Astrocyte of the hippocampus (primary cell): ENCODE results near the gene GSTT4.
A peak's percentile ranks its signal among the peaks of the same experiment; 100 is the strongest.
"Not testable (repeated sequence)": the region's sequence is repeated elsewhere in the genome, so short reads cannot be mapped to it uniquely, and the experiment has no call there.

Source experiments
- DNase-seq: peaks from one replicate; pipeline ENCODE4 v3.0.0; 2011; ENCODE audit warnings: low read depth, low spot score

GSTT4 gene

DNA sequence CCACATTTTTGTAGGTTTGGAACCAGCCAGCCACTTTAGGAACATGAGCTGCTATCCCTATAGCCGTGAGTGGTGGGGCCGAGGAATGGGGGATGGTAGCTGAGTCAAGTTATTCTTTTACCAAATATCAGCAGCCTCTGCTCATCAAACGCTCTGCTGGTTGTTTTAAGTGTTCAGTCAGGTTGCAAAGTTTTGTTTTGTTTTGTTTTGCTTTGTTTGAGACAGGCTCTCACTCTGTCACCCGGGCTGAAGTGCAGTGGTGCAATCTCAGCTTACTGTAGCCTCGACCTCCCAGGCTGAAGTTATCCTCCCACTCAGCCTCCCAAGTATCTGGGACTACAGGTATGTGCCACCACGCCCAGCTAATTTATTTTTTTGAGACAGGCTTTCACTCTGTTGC is 20.2 kb upstream of the GSTT4 start:
- DNase-seq, result no peak

GRCh38 chr22:24024354-24024753 is 19.1 kb upstream of the GSTT4 start:
- no peak for DNase-seq

GRCh38 chr22:24023204-24023789 is 18.0 kb upstream of the GSTT4 start:
- DNase-seq, result no peak

GRCh38 chr22:24021304-24021703 is 16.1 kb upstream of the GSTT4 start:
- DNase-seq, result no peak

DNA sequence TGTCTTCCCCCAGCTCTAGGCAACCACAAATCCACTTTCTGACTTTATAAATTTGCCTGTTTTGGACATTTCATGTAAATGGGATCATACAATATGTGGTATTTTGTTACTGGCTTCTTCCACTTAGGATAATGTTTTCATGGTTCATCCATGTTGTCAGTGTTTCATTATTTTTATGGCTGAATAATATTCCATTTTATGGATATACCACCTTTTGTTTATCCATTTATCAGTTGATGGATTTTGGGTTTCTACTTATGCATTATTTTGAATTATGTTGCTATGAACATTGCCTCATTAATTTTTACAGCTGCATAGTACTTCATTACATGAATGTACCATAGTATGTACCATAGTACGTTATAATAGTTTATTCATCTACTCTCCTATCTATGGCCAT is 10.9 kb upstream of the GSTT4 start:
- DNase-seq, result no peak

GRCh38 chr22:24011735-24012068 is 6.4 kb upstream of the GSTT4 start:
- peak; percentile 27 for DNase-seq

GRCh38 chr22:24010018-24010391 is 4.8 kb upstream of the GSTT4 start:
- no peak for DNase-seq

- DNase-seq, result no peak
Measured at GRCh38 chr22:24009227-24010017, 4.2 kb upstream of the GSTT4 start.

DNA sequence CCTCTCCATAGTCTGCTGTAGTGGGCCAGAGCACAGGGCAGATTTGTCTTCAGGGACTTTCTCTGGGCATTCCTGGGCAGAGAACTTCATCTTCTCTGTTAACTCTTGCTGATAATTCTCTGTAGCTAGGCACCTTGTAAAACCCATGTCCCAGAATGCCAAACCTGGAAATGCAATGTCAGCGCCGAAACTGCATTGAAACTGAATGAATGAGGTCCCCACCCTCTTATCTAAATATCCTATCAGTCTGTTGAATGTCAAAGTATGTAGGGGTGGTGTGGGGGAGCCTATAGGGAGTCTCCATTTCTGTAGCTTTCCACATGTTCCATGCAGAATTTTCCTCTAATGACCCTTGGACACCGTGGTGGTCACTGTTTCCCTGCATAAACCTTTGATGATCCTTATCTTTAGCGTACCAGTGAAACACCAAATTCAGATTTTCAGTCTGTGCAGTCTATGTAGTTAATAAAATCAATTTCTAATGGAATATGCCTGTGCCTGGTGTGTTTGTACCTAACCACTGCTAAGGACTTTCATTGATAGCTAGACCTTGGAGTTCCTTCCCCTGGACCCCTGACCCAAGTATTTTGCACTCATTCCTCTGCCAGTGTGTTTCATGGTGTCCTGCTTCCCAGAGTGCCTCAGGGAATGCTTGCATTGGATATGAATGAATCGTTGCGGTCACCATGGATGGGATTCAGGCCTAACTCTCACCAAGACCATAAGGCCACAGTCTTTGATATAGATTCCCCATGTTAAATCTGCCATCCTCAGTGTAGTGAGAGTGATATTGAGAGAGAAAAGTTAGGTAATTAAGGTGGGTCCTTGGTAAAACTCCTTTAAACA is 3.4 kb upstream of the GSTT4 start:
- no peak for DNase-seq

GRCh38 chr22:24008022-24008283 is 2.7 kb upstream of the GSTT4 start:
- DNase-seq, result no peak

- DNase-seq, result no peak
Measured at GRCh38 chr22:24007253-24008021, 2.2 kb upstream of the GSTT4 start.

GRCh38 chr22:24006914-24007214 is 1.6 kb upstream of the GSTT4 start:
- DNase-seq, result no peak

DNA sequence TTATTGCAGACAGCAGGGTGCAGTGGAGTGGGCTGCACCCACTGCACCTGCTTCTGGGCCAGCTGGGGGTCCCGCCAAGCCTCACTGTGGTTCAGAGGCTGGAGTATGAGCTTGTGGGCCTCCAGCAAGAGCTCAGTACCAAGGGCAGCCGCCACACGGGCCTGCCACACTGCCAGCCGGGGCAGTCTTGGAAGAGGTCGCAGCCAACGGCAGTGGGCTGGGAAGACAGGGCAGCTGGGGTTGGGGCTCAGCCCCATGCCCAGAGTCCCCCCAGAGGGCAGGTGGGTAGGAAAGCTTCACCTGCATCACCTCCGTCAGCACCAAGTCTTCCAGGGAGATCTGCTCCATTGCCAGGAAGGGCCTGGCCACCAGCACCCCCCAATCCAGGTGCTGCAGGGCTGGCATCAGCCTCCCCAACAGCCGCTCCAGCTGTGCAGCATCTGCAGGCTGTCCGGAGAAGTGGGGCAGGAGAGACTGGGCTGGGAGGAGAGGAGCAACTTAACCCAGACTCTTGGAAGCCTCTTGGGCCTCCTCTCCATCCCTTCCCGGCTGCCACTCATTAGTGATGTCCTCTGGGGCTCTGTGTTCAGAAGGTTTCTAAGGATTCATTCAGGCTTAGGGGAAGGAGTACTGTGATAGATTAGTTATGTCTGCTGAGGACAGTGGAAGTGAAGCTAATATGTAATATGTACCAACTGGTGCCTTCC is 1.1 kb upstream of the GSTT4 start:
- no peak for DNase-seq

- DNase-seq, result no peak
Measured at GRCh38 chr22:24003887-24004286, 1.4 kb downstream of the GSTT4 start.

- no peak for DNase-seq
Measured at GRCh38 chr22:24002851-24003250, 2.4 kb downstream of the GSTT4 start.

- DNase-seq, result no peak
Measured at GRCh38 chr22:24002272-24002671, 3.0 kb downstream of the GSTT4 start.

GRCh38 chr22:24001314-24001713 is 3.9 kb downstream of the GSTT4 start:
- no peak for DNase-seq

DNA sequence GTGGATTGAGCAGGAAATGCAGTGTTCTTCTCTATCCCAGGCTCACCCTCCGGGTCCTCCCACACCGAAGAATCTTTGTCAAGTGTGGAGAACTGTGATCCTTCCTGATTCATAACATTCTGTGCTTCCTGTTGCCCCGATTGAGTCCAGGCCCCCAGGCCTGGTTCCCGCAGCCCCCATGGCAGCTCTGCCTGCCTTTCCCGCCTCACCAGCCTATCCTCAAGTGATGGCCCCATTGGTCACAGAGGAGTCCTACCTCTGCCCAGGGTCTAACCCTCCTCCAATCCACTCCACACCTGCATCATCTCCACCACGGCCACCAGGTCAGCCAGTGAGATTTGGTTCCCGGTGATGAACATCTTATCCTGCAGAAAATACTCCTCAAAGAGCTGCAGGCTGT is 5.5 kb downstream of the GSTT4 start:
- DNase-seq, result not testable (repeated sequence)

- no peak for DNase-seq
Measured at GRCh38 chr22:23997092-23997491, 8.2 kb downstream of the GSTT4 start.

DNA sequence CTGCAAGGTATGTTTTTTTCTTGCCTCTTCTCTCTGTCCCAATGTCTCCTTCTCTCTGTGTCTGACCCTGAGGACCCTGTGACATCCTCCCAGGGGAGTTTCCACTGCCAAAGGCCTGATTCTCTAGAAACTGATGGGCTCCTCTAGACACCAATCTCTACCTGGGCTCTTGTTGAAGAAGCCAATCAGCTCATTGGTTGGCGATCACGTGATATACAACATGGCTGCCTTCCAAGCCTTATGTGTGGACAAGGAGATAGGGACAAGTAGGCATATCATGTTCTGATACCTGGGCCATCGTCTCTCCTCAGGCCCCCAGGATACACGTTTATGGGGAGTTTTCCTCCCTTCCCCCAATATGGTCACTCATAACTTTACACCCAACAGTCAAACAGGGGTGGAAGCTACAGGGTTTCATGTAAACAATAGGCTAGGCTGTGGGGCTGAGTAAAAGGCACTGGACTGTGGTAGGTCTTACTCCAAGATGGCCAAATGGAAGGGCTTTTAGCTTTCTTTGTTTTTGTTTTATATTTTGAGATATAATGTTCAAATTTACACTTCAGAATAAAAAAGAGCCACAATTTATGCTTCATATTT is 11.6 kb downstream of the GSTT4 start:
- DNase-seq, result not testable (repeated sequence)

DNA sequence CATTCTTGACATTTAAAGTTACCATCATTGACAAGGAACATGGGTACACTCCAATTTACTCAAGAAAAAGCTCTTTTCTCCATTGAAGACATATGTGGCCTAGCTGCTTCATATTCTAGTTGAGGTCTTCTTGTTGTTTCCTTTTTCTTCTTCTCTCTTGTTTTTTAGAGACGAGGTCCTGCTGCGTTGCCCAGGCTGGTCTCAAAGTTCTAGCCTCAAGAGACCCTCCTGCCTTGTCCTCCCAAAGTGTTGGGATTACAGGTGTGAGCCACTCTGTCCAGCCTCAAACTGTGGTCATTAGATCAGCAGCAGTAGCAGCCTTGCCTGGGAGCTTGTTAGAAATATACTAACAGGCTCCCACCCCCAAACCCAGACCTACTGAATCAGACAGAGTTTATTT is 12.2 kb downstream of the GSTT4 start:
- not testable (repeated sequence) for DNase-seq
